Breast epithelium (tissue), 4 donors: ENCODE results near the gene TNFRSF1A. TPM values are rescaled to one million over a fixed set of nuclear protein-coding genes. Genes with fewer than 3 reads are reported as not detected.
A peak's percentile ranks its signal among the peaks of the same experiment; 100 is the strongest.

Experiments used
- DNase-seq, 2 donors: peaks; one replicate each; pipeline ENCODE4 v3.0.0-alpha.2; 2019; ENCODE audit warnings: low spot score in 2 of 2
- H3K27ac ChIP-seq, 2 donors: fragments of 200-600 bp; sonication (generic) in 1 of 2; one replicate each; pipeline ENCODE4 v1.5.1; 2016 to 2019; ENCODE audit warnings: mild to moderate bottlenecking in 1 of 2
- H3K27me3 ChIP-seq, 2 donors: fragments of 200-600 bp; sonication (generic) in 1 of 2; one replicate each; pipeline versions ENCODE4 v1.5.1 to v1.6.0; 2017 to 2019; ENCODE audit warnings: control low read depth in 1 of 2, mild to moderate bottlenecking in 1 of 2
- H3K36me3 ChIP-seq: fragments of 200-600 bp; one replicate; pipeline ENCODE4 v1.5.1; 2019
- H3K4me1 ChIP-seq, 2 donors: fragments of 200-600 bp; sonication (generic); one replicate each; pipeline ENCODE4 v1.5.1; 2016 to 2019; ENCODE audit warnings: control low read depth in 1 of 2
- H3K4me3 ChIP-seq, 3 donors: fragments of 200-600 bp; sonication (generic); 1 replicate in 2 of 3; 2 replicates in 1 of 3; pipeline ENCODE4 v1.5.1; 2016 to 2019; ENCODE audit warnings: mild to moderate bottlenecking in 3 of 3, moderate library complexity in 2 of 3
- H3K9me3 ChIP-seq, 2 donors: fragments of 200-600 bp; sonication (generic) in 1 of 2; one replicate each; pipeline ENCODE4 v1.5.1; 2016 to 2019; ENCODE audit warnings: control low read depth in 1 of 2
- POLR2A ChIP-seq: fragments of 450-650 bp; IDR thresholded peaks from one replicate; pipeline ENCODE4 v1.6.1; 2016; ENCODE audit warnings: antibody characterized with exemption, mild to moderate bottlenecking, moderate library complexity
- POLR2AphosphoS5 ChIP-seq, 3 donors: sonication (generic); formaldehyde crosslinking; IDR thresholded peaks; one replicate each; pipeline ENCODE4 v1.6.1; 2017; ENCODE audit warnings: antibody characterized with exemption in 3 of 3
- intact Hi-C: fragments of 100-400 bp; cut with DNase I; formaldehyde crosslinking; loops from one replicate; pipeline ENCODE4 v1.15.1; 2023; ENCODE audit warnings: low total_unique reads
- total RNA-seq, 3 donors: library from RNA; depleted of rRNA; stranded (reverse); fragments of >200 nt; gene quantifications; one replicate each; pipeline ENCODE4 v1.1.0, GENCODE V29; 2016
- TF ChIP-seq, protein P1 (sequence below), 3 donors: fragments of 450-650 bp; IDR thresholded peaks; one replicate each; pipeline ENCODE4 v1.5.1; 2016 to 2017; ENCODE audit warnings: antibody characterized with exemption in 3 of 3, mild to moderate bottlenecking in 3 of 3, moderate library complexity in 3 of 3

TNFRSF1A gene
- total RNA-seq, 3 donors from 2014 or later = 232 to 256 (median 238) TPM

DNA sequence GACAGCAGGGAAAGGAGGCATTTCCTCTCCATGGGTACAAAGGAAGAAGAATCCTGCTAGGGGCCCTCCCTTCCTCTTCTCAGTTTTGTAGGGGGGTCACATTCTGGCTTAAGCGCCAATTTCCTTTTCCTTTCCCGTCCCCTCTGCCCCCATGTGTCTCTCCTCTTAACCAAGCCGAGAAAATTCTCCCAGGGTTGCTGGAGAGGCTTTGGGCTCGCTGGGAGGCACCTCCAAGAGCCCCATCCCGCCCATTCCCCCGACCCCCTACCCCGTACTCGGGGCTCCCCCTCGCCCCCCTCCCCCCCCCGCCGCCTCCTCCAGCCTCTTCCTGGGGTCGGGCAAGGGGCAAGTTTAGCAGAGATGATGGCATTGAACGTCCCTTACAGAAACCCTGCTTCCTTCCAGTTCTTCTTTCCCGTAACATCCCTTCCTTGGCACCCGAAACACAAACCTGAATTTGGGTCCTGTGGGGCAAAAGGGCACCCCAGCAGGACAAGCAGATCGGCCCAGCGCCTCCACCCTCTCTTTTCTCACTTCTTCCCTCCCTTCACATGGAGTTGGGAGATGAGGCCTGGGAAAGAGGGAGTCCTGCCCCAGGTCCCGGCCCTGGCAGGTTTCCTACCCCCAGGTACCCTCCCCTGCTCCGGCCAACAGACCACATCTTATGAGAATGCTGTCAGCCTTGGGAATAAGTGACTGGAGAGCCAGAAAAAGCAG lies 17.7 kb downstream of the TNFRSF1A start:
- Histone ChIP-seq H3K36me3 (peaks cover 8% of the 10 kb centered on the region), H3K27me3 (no peaks in the 10 kb centered on the region), H3K27ac (peak overlapping the region; percentile 91 to 92), H3K4me1 (peaks cover 13 to 16% of the 10 kb centered on the region in 2 donors), H3K4me3 (peak overlapping the region in 2 of 3 donors; percentile 21 to 52), H3K9me3 (no peaks in the 10 kb centered on the region)
- no peak for DNase-seq
- intact Hi-C loops = loop anchor here (2.0 kb wide), 1 partner anchor 57 kb away; no protein-coding TSS in a partner anchor
- TF ChIP-seq, protein P1, sequence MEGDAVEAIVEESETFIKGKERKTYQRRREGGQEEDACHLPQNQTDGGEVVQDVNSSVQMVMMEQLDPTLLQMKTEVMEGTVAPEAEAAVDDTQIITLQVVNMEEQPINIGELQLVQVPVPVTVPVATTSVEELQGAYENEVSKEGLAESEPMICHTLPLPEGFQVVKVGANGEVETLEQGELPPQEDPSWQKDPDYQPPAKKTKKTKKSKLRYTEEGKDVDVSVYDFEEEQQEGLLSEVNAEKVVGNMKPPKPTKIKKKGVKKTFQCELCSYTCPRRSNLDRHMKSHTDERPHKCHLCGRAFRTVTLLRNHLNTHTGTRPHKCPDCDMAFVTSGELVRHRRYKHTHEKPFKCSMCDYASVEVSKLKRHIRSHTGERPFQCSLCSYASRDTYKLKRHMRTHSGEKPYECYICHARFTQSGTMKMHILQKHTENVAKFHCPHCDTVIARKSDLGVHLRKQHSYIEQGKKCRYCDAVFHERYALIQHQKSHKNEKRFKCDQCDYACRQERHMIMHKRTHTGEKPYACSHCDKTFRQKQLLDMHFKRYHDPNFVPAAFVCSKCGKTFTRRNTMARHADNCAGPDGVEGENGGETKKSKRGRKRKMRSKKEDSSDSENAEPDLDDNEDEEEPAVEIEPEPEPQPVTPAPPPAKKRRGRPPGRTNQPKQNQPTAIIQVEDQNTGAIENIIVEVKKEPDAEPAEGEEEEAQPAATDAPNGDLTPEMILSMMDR (IDR thresholded peaks at IDR 0.05) = no peak
- TF ChIP-seq POLR2A (no peak), POLR2AphosphoS5 (IDR thresholded peaks at IDR 0.05) (no peak)

DNA sequence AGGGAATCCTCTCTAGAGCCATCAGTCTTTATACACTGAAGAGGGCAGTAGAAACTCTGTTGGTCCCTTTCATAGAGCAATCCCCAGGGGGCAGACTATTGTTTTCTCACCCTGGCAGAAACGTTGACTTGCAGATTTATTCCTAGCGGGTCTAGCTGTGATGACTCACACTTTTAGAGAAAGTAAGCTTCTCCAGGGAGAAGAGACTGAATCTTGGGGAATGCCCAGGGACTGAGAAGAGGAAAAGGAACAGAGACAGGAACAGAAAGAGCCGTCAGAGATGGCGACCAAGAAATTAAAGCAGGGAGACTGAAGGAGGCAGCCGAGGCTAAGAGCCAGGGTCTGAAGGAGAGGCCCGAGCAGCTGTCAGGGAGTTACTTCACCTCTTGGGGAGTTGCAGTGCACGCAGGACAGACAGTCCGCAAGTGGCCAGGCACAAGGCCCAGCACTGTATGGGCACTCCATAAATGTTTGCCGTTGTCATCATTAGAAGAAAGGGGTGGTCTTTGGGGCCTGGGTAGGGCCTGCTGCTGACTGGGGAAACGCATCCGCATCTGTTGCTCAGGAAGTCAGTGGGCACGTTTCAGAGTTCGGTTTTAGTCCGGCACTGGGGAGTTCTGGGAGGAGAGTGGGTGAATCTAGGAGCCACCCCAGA lies 18.4 kb downstream of the TNFRSF1A start:
- Histone ChIP-seq H3K4me3 (peak overlapping the region in 2 of 3 donors; percentile 21 to 52), H3K36me3 (peaks cover under 1% of the 10 kb centered on the region), H3K9me3 (no peaks in the 10 kb centered on the region), H3K27ac (peak overlapping the region; percentile 91 to 92), H3K27me3 (no peaks in the 10 kb centered on the region), H3K4me1 (peaks cover 13 to 16% of the 10 kb centered on the region in 2 donors)
- TF ChIP-seq, protein P1 (IDR thresholded peaks at IDR 0.05) = peak in 2 of 3 donors; percentile 35 to 56
- TF ChIP-seq POLR2AphosphoS5 (IDR thresholded peaks at IDR 0.05) = peak; percentile 20 to 36 (median 32)
- TF ChIP-seq POLR2A = no peak
- intact Hi-C loops = no loop called here
- no peak for DNase-seq

DNA sequence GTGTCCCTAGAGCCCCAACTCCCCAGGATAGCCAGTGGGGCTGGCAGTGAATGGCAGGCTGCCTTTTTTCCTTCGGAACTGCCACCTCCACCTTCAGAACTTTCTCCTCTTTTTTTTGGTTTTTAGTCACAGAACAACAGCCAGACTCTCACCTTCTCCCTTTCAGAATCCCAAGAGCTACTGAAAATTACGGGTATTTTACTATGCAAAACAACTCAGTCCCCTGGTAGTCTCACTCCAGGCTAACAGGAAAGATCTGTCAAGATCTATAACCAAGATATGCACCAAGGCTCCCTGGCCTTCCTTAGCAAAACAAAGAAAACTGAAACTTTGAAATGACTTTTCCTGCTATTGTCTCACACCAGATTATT lies 18.9 kb downstream of the TNFRSF1A start:
- intact Hi-C loops = no loop called here
- no peaks in the 10 kb centered on the region for H3K36me3 ChIP-seq
- H3K27ac ChIP-seq = peak overlapping the region; percentile 91 to 92
- H3K4me1 ChIP-seq = peaks cover 13 to 16% of the 10 kb centered on the region in 2 donors
- TF ChIP-seq, protein P1 (IDR thresholded peaks at IDR 0.05) = no peak
- TF ChIP-seq POLR2AphosphoS5 (IDR thresholded peaks at IDR 0.05) (no peak), POLR2A (no peak)
- DNase-seq = no peak
- H3K27me3 ChIP-seq = no peaks in the 10 kb centered on the region
- H3K4me3 ChIP-seq = no peak overlapping the region
- H3K9me3 ChIP-seq = no peaks in the 10 kb centered on the region

GRCh38 chr12:6322352-6322751 lies 19.5 kb downstream of the TNFRSF1A start:
- Histone ChIP-seq H3K27ac (peak overlapping the region; percentile 91 to 92), H3K27me3 (no peaks in the 10 kb centered on the region), H3K4me1 (peaks cover 13 to 16% of the 10 kb centered on the region in 2 donors), H3K9me3 (no peaks in the 10 kb centered on the region), H3K36me3 (no peaks in the 10 kb centered on the region), H3K4me3 (no peak overlapping the region)
- no peak for DNase-seq
- TF ChIP-seq POLR2A (no peak), POLR2AphosphoS5 (IDR thresholded peaks at IDR 0.05) (no peak)
- TF ChIP-seq, protein P1 (IDR thresholded peaks at IDR 0.05) = no peak
- intact Hi-C loops = no loop called here

DNA sequence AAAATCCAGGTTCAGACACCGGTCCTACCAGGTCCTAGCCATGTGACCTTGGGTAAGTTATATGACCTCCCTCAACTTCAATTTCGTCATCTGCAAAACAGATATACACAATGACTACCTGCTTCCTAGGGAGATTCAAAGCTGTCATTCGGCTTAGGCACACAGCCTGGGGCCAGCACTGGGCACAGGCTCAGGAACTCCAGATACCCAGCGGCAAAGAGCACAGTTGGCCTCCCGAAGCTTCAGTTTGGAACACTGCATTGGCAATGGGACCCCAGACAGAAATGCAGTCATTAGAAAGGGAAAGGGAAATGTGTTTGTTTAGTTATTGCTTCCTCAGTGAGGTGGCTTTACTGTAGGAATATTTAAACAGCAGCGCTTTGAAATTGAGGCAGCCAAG lies 20.0 kb downstream of the TNFRSF1A start:
- H3K36me3 ChIP-seq = no peaks in the 10 kb centered on the region
- H3K27me3 ChIP-seq = no peaks in the 10 kb centered on the region
- H3K4me1 ChIP-seq = peaks cover 13 to 16% of the 10 kb centered on the region in 2 donors
- TF ChIP-seq POLR2AphosphoS5 (IDR thresholded peaks at IDR 0.05) (peak in 2 of 3 donors; percentile 18 to 30), POLR2A (no peak)
- TF ChIP-seq, protein P1 (IDR thresholded peaks at IDR 0.05) = no peak
- DNase-seq = peak in 1 of 2 donors; percentile 60
- H3K4me3 ChIP-seq = no peak overlapping the region
- no peaks in the 10 kb centered on the region for H3K9me3 ChIP-seq
- peak overlapping the region; percentile 91 to 92 for H3K27ac ChIP-seq
- intact Hi-C loops = no loop called here
